H9 (cell line): ENCODE data around the gene PATE2. TPM values are rescaled to one million over a fixed set of nuclear protein-coding genes. Genes with fewer than 3 reads are reported as not detected.

Experiments
- DNase-seq: peaks from one replicate; pipeline ENCODE4 v3.0.0-alpha.2; 2017
- H2AFZ ChIP-seq: one replicate; pipeline ENCODE4 v1.6.1; 2013; ENCODE audit warnings: mild to moderate bottlenecking, low read length, control low read depth, moderate library complexity
- H2AK5ac ChIP-seq: 2 replicates; pipeline ENCODE4 v1.6.1; 2013; ENCODE audit warnings: low read length, control low read depth, mixed read lengths; ENCODE audit not compliant: insufficient read length
- H2BK120ac ChIP-seq: one replicate; pipeline ENCODE4 v1.6.1; 2013; ENCODE audit warnings: low read depth, mild to moderate bottlenecking, low read length, control low read depth, inconsistent platforms; ENCODE audit not compliant: poor library complexity, severe bottlenecking
- H2BK12ac ChIP-seq: 2 replicates; pipeline ENCODE4 v1.6.1; 2013; ENCODE audit warnings: low read length, control low read depth, mixed read lengths, low read depth; ENCODE audit not compliant: insufficient read length
- H2BK15ac ChIP-seq: 2 replicates; pipeline ENCODE4 v1.6.1; 2013; ENCODE audit warnings: low read depth, low read length, control low read depth
- H2BK20ac ChIP-seq: one replicate; pipeline ENCODE4 v1.6.1; 2013; ENCODE audit warnings: low read depth, mild to moderate bottlenecking, low read length, control low read depth, inconsistent platforms; ENCODE audit not compliant: poor library complexity, severe bottlenecking
- H2BK5ac ChIP-seq: 2 replicates; pipeline ENCODE4 v1.6.1; 2013; ENCODE audit warnings: low read length, control low read depth, mixed read lengths; ENCODE audit not compliant: insufficient read length
- H3K14ac ChIP-seq: 2 replicates; pipeline ENCODE4 v1.6.1; 2013; ENCODE audit warnings: low read length, control low read depth; ENCODE audit not compliant: insufficient read depth
- H3K18ac ChIP-seq: 2 replicates; pipeline ENCODE4 v1.6.1; 2013; ENCODE audit warnings: low read depth, mild to moderate bottlenecking, mixed read lengths, low read length, control low read depth; ENCODE audit not compliant: insufficient read length
- H3K23ac ChIP-seq: 2 replicates; pipeline ENCODE4 v1.6.1; 2013; ENCODE audit warnings: low read length, control low read depth, mixed read lengths, low read depth; ENCODE audit not compliant: insufficient read length
- H3K23me2 ChIP-seq: 2 replicates; pipeline ENCODE4 v1.6.1; 2013; ENCODE audit warnings: low read depth, mild to moderate bottlenecking, mixed read lengths, low read length, control low read depth; ENCODE audit not compliant: insufficient read length, poor library complexity, severe bottlenecking
- H3K27ac ChIP-seq: 2 replicates; pipeline ENCODE4 v1.5.1; 2013; ENCODE audit warnings: low read length, control low read depth, mixed read lengths, low read depth; ENCODE audit not compliant: insufficient read length
- H3K27me3 ChIP-seq: 2 replicates; pipeline ENCODE4 v1.6.1; 2013; ENCODE audit warnings: low read length, control low read depth, inconsistent platforms; ENCODE audit not compliant: insufficient read depth
- H3K4ac ChIP-seq: 2 replicates; pipeline ENCODE4 v1.6.1; 2013; ENCODE audit warnings: low read depth, mild to moderate bottlenecking, control low read depth, inconsistent platforms, low read length, moderate library complexity
- H3K4me1 ChIP-seq: 2 replicates; pipeline ENCODE4 v1.6.1; 2013; ENCODE audit warnings: low read length, control low read depth, inconsistent platforms; ENCODE audit not compliant: insufficient read depth
- H3K4me2 ChIP-seq: 2 replicates; pipeline ENCODE4 v1.6.1; 2013; ENCODE audit warnings: low read length, control low read depth, mixed read lengths; ENCODE audit not compliant: insufficient read length, insufficient read depth
- H3K56ac ChIP-seq: 2 replicates; pipeline ENCODE4 v1.6.1; 2013; ENCODE audit warnings: low read depth, mild to moderate bottlenecking, mixed read lengths, low read length, control low read depth; ENCODE audit not compliant: insufficient read length
- H3K79me1 ChIP-seq: 2 replicates; pipeline ENCODE4 v1.6.1; 2013; ENCODE audit warnings: low read depth, mild to moderate bottlenecking, moderate library complexity, low read length, control low read depth, inconsistent platforms; ENCODE audit not compliant: insufficient read depth, poor library complexity, severe bottlenecking
- H3K79me2 ChIP-seq: 2 replicates; pipeline ENCODE4 v1.6.1; 2013; ENCODE audit warnings: low read length, control low read depth, inconsistent platforms; ENCODE audit not compliant: insufficient read depth
- H3K9ac ChIP-seq: 2 replicates; pipeline ENCODE4 v1.6.1; 2013; ENCODE audit warnings: low read length, control low read depth, mixed read lengths; ENCODE audit not compliant: insufficient read length; ENCODE audit errors: extremely low read depth
- H3K9me3 ChIP-seq: one replicate; pipeline ENCODE4 v1.6.1; 2013; ENCODE audit warnings: low read depth, low read length, inconsistent platforms; ENCODE audit not compliant: control insufficient read depth
- H3T11ph ChIP-seq: one replicate; pipeline ENCODE4 v1.6.1; 2013; ENCODE audit warnings: mild to moderate bottlenecking, low read length, control low read depth, inconsistent platforms
- H4K20me1 ChIP-seq: one replicate; pipeline ENCODE4 v1.6.1; 2013; ENCODE audit not compliant: control insufficient read depth, insufficient read length, insufficient read depth
- H4K5ac ChIP-seq: 2 replicates; pipeline ENCODE4 v1.6.1; 2013; ENCODE audit warnings: low read depth, mild to moderate bottlenecking, mixed read lengths, low read length, control low read depth; ENCODE audit not compliant: insufficient read length
- H4K8ac ChIP-seq: replicated peaks from 2 replicates; pipeline ENCODE4 v1.6.1; 2013; ENCODE audit warnings: low read length, control low read depth, mixed read lengths, low read depth; ENCODE audit not compliant: insufficient read length
- H4K91ac ChIP-seq: 2 replicates; pipeline ENCODE4 v1.6.1; 2013; ENCODE audit warnings: low read depth, mild to moderate bottlenecking, moderate library complexity, mixed read lengths, low read length, control low read depth; ENCODE audit not compliant: insufficient read length
- H3K27ac Mint-ChIP-seq, 3 experiments: 2 replicates in 2 of 3; 3 replicates in 1 of 3; pipeline ENCODE4 v1.8.0; 2020 to 2021; ENCODE audit warnings: mixed read lengths in 3 of 3, mild to moderate bottlenecking in 1 of 3, moderate library complexity in 1 of 3
- H3K27me3 Mint-ChIP-seq: 2 replicates; pipeline ENCODE4 v1.8.0; 2021; ENCODE audit warnings: low read depth, mild to moderate bottlenecking, moderate library complexity, mixed read lengths
- H3K36me3 Mint-ChIP-seq, 3 experiments: 2 replicates in 2 of 3; 3 replicates in 1 of 3; pipeline ENCODE4 v1.8.0; 2020 to 2021; ENCODE audit warnings: low read depth in 3 of 3, mixed read lengths in 3 of 3; ENCODE audit not compliant: insufficient read depth in 1 of 3
- H3K4me1 Mint-ChIP-seq, 2 experiments: 2 replicates each; pipeline ENCODE4 v1.8.0; 2020; ENCODE audit warnings: mixed read lengths in 2 of 2
- H3K4me3 Mint-ChIP-seq, 2 experiments: 2 replicates in 1 of 2; 3 replicates in 1 of 2; pipeline ENCODE4 v1.8.0; 2020 to 2021; ENCODE audit warnings: mild to moderate bottlenecking in 2 of 2, mixed read lengths in 2 of 2, moderate library complexity in 1 of 2
- H3K9me3 Mint-ChIP-seq, 2 experiments: 2 replicates in 1 of 2; 3 replicates in 1 of 2; pipeline ENCODE4 v1.8.0; 2020; ENCODE audit warnings: mild to moderate bottlenecking in 2 of 2, mixed read lengths in 2 of 2, moderate library complexity in 1 of 2
- long read RNA-seq: library from polyadenylated mRNA; unstranded; transcript quantifications from one replicate; pipeline ENCODE4 v2.0.0, GENCODE V29; 2020
- total RNA-seq: library from RNA; stranded (reverse); gene quantifications from 2 replicates; pipeline ENCODE4 v1.2.1, GENCODE V29; 2021
- TF ChIP-seq, protein P1 (sequence below): fragments of 200-600 bp; sonication (generic); conservative IDR thresholded peaks from 3 replicates; pipeline ENCODE4 v1.8.0; 2021; ENCODE audit warnings: antibody characterized with exemption, mild to moderate bottlenecking

PATE2 gene
- total RNA-seq: 0.17 and 0.44 TPM in 2 replicates
- long read RNA-seq, partial matches to known transcripts: 0 of 2 reads
- long read RNA-seq, other reads (novel, unspliced or antisense): 2 of 2 reads

DNA sequence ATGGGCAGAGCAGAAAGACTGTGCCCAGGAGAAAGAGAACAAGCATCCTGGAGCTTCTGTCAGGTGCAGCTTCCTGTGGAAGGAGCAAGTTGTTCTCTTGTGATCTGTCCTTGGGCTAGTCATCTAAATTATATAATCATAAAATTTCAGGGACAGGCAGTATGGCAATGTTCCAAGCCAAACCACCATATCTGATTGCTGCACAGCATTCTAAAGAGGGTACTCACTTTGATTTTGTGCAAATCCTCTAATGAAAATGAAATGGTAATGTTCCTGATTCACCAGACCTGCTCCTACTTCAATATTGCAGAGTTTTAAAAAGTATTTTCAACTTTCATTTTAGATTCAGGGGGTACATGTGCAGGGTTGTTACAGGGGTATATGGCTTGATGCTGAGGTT is at the start of gene PATE2:
Gene PATE2 (minus strand): TSS at position 101 of the 400 bp plus-strand sequence. CDS start 55 bp downstream, at position 46.
- H3K23me2 ChIP-seq: no peaks in the 10 kb centered on the region
- Mint-ChIP-seq H3K36me3 (no peaks in the 10 kb centered on the region), H3K9me3 (peaks cover 3 to 9% of the 10 kb centered on the region in 2 experiments; a peak in 3 of 5 replicates), H3K4me1 (no peaks in the 10 kb centered on the region), H3K27ac (no peak within 1 kb of the TSS), H3K27me3 (peaks cover 14% of the 10 kb centered on the region), H3K4me3 (no peak within 1 kb of the TSS)
- H3K18ac ChIP-seq: no peak within 1 kb of the TSS
- no peak within 1 kb of the TSS for H4K5ac ChIP-seq
- 0 out of 2 replicates have a peak, but pooled peaks cover 2% of the 10 kb centered on the region for H3K4me1 ChIP-seq
- H2BK120ac ChIP-seq: no peak within 1 kb of the TSS
- no peak within 1 kb of the TSS for H2BK12ac ChIP-seq
- H2BK20ac ChIP-seq: no peak within 1 kb of the TSS
- H3K4me2 ChIP-seq: no peak within 1 kb of the TSS
- no peak for DNase-seq
- no peak within 1 kb of the TSS for H3K23ac ChIP-seq
- H2AK5ac ChIP-seq: no peak within 1 kb of the TSS
- no peak within 1 kb of the TSS for H2AFZ ChIP-seq
- no peaks in the 10 kb centered on the region for H3K9me3 ChIP-seq
- no peaks in the 10 kb centered on the region for H3K27me3 ChIP-seq
- H3K14ac ChIP-seq: no peak within 1 kb of the TSS
- no peaks in the 10 kb centered on the region for H3K79me1 ChIP-seq
- no peak within 1 kb of the TSS for H3K27ac ChIP-seq
- no peak within 1 kb of the TSS for H2BK5ac ChIP-seq
- H3K4ac ChIP-seq: no peak within 1 kb of the TSS
- H3K56ac ChIP-seq: no peak within 1 kb of the TSS
- H2BK15ac ChIP-seq: no peak within 1 kb of the TSS
- no peak within 1 kb of the TSS for H3K9ac ChIP-seq
- no peaks in the 10 kb centered on the region for H3K79me2 ChIP-seq
- TF ChIP-seq, protein P1, sequence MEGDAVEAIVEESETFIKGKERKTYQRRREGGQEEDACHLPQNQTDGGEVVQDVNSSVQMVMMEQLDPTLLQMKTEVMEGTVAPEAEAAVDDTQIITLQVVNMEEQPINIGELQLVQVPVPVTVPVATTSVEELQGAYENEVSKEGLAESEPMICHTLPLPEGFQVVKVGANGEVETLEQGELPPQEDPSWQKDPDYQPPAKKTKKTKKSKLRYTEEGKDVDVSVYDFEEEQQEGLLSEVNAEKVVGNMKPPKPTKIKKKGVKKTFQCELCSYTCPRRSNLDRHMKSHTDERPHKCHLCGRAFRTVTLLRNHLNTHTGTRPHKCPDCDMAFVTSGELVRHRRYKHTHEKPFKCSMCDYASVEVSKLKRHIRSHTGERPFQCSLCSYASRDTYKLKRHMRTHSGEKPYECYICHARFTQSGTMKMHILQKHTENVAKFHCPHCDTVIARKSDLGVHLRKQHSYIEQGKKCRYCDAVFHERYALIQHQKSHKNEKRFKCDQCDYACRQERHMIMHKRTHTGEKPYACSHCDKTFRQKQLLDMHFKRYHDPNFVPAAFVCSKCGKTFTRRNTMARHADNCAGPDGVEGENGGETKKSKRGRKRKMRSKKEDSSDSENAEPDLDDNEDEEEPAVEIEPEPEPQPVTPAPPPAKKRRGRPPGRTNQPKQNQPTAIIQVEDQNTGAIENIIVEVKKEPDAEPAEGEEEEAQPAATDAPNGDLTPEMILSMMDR: no peak
- no peaks in the 10 kb centered on the region for H4K20me1 ChIP-seq
- H4K8ac ChIP-seq: no peak within 1 kb of the TSS
- H4K91ac ChIP-seq: no peak within 1 kb of the TSS
- H3T11ph ChIP-seq: no peak within 1 kb of the TSS
